ENCODE measurements around the gene TSPAN16.

DNA sequence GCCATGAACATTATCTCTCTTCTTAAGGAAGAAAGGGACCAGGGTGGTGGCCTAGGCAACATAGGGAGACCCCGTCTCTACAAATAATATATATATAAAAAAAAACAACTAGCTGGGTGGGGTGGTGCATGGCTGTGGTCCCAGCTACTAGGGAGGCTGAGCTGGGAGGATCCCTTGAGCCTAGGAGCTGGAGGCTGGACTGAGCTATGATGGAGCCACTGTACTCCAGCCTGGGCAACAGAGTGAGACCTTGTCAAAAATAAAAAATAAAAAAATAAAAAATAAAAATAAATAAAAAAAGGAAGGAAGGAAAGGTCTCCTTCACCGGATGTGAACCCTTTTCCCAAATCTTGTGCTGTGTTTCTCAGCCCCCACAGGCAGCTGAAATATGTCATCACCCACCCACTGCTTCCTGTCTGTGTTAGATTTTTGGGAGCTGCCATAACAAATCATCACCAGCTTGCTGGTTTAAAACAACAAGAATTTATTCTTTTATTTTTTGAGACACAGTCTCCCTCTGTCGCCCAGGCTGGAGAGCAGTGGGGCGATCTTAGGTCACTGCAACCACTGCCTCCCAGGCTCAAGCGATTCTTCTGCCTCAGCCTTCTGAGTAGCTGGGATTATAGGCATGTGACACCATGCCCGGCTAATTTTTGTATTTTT, 9.5 kb upstream of the TSPAN16 start:
- TF ChIP-seq, protein P1, sequence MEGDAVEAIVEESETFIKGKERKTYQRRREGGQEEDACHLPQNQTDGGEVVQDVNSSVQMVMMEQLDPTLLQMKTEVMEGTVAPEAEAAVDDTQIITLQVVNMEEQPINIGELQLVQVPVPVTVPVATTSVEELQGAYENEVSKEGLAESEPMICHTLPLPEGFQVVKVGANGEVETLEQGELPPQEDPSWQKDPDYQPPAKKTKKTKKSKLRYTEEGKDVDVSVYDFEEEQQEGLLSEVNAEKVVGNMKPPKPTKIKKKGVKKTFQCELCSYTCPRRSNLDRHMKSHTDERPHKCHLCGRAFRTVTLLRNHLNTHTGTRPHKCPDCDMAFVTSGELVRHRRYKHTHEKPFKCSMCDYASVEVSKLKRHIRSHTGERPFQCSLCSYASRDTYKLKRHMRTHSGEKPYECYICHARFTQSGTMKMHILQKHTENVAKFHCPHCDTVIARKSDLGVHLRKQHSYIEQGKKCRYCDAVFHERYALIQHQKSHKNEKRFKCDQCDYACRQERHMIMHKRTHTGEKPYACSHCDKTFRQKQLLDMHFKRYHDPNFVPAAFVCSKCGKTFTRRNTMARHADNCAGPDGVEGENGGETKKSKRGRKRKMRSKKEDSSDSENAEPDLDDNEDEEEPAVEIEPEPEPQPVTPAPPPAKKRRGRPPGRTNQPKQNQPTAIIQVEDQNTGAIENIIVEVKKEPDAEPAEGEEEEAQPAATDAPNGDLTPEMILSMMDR (conservative IDR thresholded peaks at IDR 0.05): no peak
- TF ChIP-seq EZH2 (IDR thresholded peaks at IDR 0.05; ENCODE audit: low read depth): no peak

Measured in PC-9 (cell line).